Endothelial cell of umbilical vein (primary cell): ENCODE results near the gene NECAB2. TPM values are rescaled to one million over a fixed set of nuclear protein-coding genes. Genes with fewer than 3 reads are reported as not detected.

Source experiments
- BruUV-seq: library from RNA; stranded (reverse); fragments of 400-500 nt; replicated peaks from 2 replicates; lab custom pipeline; 2021; lab: Mats Ljungman, UMichigan
- CTCF ChIA-PET: fragments of 300-600, 350-600 bp; sonication (Branson Sonifier 250); formaldehyde crosslinking; loops from one replicate; lab custom pipeline; 2021; ENCODE audit warnings: antibody characterized with exemption, inconsistent platforms; lab: Charles Lee
- POLR2A ChIA-PET: fragments of 300-600, 350-600 bp; sonication (Branson Sonifier 250); formaldehyde crosslinking; loops from one replicate; lab custom pipeline; 2021; ENCODE audit warnings: antibody characterized with exemption, inconsistent platforms; lab: Charles Lee
- DNase-seq: peaks from one replicate; pipeline ENCODE4 v3.0.0-alpha.2; 2011; ENCODE audit warnings: low read depth, low spot score
- FAIRE-seq: peaks from 2 replicates; lab custom pipeline; 2011; peaks lifted over from hg19 to GRCh38; lab: Jason Lieb, UNC
- H2AFZ ChIP-seq: 2 replicates; pipeline ENCODE4 v1.6.0; 2012; ENCODE audit warnings: low read depth, low read length, control low read depth, inconsistent platforms
- H3K27ac ChIP-seq: 2 replicates; pipeline ENCODE4 v1.5.1; 2011; ENCODE audit warnings: low read depth, mild to moderate bottlenecking, control low read depth, low read length, moderate library complexity; ENCODE audit not compliant: insufficient read depth
- H3K27me3 ChIP-seq, 2 experiments: 2 replicates each; pipeline versions ENCODE4 v1.6.0 to v1.6.1; 2011; ENCODE audit warnings: low read length in 2 of 2, mixed read lengths in 1 of 2; ENCODE audit not compliant: control insufficient read depth in 2 of 2, insufficient read depth in 2 of 2
- H3K36me3 ChIP-seq, 2 experiments: 2 replicates in 1 of 2; 3 replicates in 1 of 2; pipeline ENCODE4 v1.5.1; 2011; ENCODE audit warnings: low read length in 2 of 2, mild to moderate bottlenecking in 1 of 2, moderate library complexity in 1 of 2; ENCODE audit not compliant: control insufficient read depth in 2 of 2, insufficient read depth in 2 of 2; ENCODE audit errors: extremely low read depth in 1 of 2
- H3K4me1 ChIP-seq: 3 replicates; pipeline ENCODE4 v1.5.1; 2011; ENCODE audit warnings: mild to moderate bottlenecking, low read length; ENCODE audit not compliant: control insufficient read depth, insufficient read depth; ENCODE audit errors: extremely low read depth
- H3K4me2 ChIP-seq: 2 replicates; pipeline ENCODE4 v1.6.1; 2011; ENCODE audit warnings: low read length, control low read depth, mixed read lengths; ENCODE audit not compliant: insufficient read depth
- H3K4me3 ChIP-seq, 3 experiments: fragments of 200-600 bp in 1 of 3; sonication (generic), shearing (Covaris generic) in 1 of 3; replicated peaks in 1 of 3; 2 replicates each; pipeline ENCODE4 v1.5.1; 2011 to 2016; ENCODE audit warnings: control low read depth in 3 of 3, low read length in 3 of 3, mild to moderate bottlenecking in 2 of 3, inconsistent platforms in 1 of 3, low read depth in 1 of 3, moderate library complexity in 1 of 3; ENCODE audit not compliant: insufficient read depth in 1 of 3
- H3K79me2 ChIP-seq: 2 replicates; pipeline ENCODE4 v1.6.0; 2012; ENCODE audit warnings: low read length, inconsistent platforms; ENCODE audit not compliant: control insufficient read depth, insufficient read depth
- H3K9ac ChIP-seq: replicated peaks from 2 replicates; pipeline ENCODE3; 2011; ENCODE audit warnings: low read length, control low read depth; ENCODE audit not compliant: insufficient read depth; ENCODE audit errors: extremely low read depth
- H3K9me1 ChIP-seq: replicated peaks from 3 replicates; pipeline ENCODE4 v1.6.0; 2011; ENCODE audit warnings: mild to moderate bottlenecking, low read length; ENCODE audit not compliant: control insufficient read depth, insufficient read depth; ENCODE audit errors: extremely low read depth
- H3K9me3 ChIP-seq: replicated peaks from 2 replicates; pipeline ENCODE4 v1.5.1; 2012; ENCODE audit warnings: low read length, inconsistent platforms; ENCODE audit not compliant: control insufficient read depth, insufficient read depth
- H4K20me1 ChIP-seq: replicated peaks from 2 replicates; pipeline ENCODE3; 2011; ENCODE audit warnings: mild to moderate bottlenecking, low read length; ENCODE audit not compliant: control insufficient read depth, insufficient read depth; ENCODE audit errors: extremely low read depth
- EZH2 ChIP-seq: IDR thresholded peaks from 2 replicates; pipeline ENCODE4 v1.6.1; 2012; ENCODE audit warnings: borderline replicate concordance, low read depth, mild to moderate bottlenecking, moderate library complexity, low read length, inconsistent platforms; ENCODE audit not compliant: severe bottlenecking
- FOS ChIP-seq: IDR thresholded peaks from 2 replicates; pipeline ENCODE4 v1.6.1; 2011; ENCODE audit warnings: mild to moderate bottlenecking, low read length, moderate library complexity, borderline replicate concordance; ENCODE audit not compliant: insufficient read depth
- GATA2 ChIP-seq: IDR thresholded peaks from 2 replicates; pipeline ENCODE4 v1.7.0; 2011; ENCODE audit warnings: low read depth, mild to moderate bottlenecking, moderate library complexity, mixed read lengths, low read length; ENCODE audit not compliant: insufficient read length, insufficient read depth
- JUN ChIP-seq: IDR thresholded peaks from 2 replicates; pipeline ENCODE4 v1.6.1; 2011; ENCODE audit warnings: borderline replicate concordance, low read depth; ENCODE audit not compliant: insufficient read length, insufficient read depth
- MYC ChIP-seq: IDR thresholded peaks from one replicate; pipeline ENCODE4 v1.6.1; 2011; ENCODE audit warnings: mild to moderate bottlenecking, low read depth, low read length
- POLR2A ChIP-seq: IDR thresholded peaks from 2 replicates; pipeline ENCODE4 v1.6.1; 2012; ENCODE audit warnings: low read depth, mild to moderate bottlenecking, control low read depth, low read length
- POLR2AphosphoS5 ChIP-seq: IDR thresholded peaks from 2 replicates; pipeline ENCODE4 v1.6.1; 2012; ENCODE audit warnings: low read depth, mild to moderate bottlenecking, control low read depth, low read length, moderate library complexity; ENCODE audit not compliant: insufficient read depth
- dilution Hi-C: fragments of 300-500 bp; cut with MboI; formaldehyde crosslinking; loops from one replicate; pipeline ENCODE4 v1.15.0; 2019; ENCODE audit warnings: low sequenced_read_pairs; ENCODE audit not compliant: extremely low pct_ligation_motif_present
- intact Hi-C: fragments of 100-400 bp; cut with micrococcal nuclease; formaldehyde crosslinking; loops from one replicate; pipeline ENCODE4 v1.10.0; 2022
- polyA plus RNA-seq, 4 experiments: library from polyadenylated mRNA; depleted of rRNA in 3 of 4; stranded (reverse) in 3 of 4; unstranded in 1 of 4; fragments of >200 nt; gene quantifications; 2 replicates each; pipeline versions ENCODE4 v1.2.1 to v1.2.3, GENCODE V29; 2011 to 2012; ENCODE audit warnings: missing spikeins in 1 of 4
- total RNA-seq: library from RNA; stranded (reverse); gene quantifications from 2 replicates; pipeline ENCODE4 v1.2.3, GENCODE V29; 2021
- TF ChIP-seq, protein P1 (sequence below): IDR thresholded peaks from 2 replicates; pipeline ENCODE4 v1.6.1; 2011; ENCODE audit not compliant: insufficient read depth, insufficient read length
- TF ChIP-seq, protein P2 (sequence below), 2 donors: IDR thresholded peaks; 1 replicate in 1 of 2; 2 replicates in 1 of 2; pipeline ENCODE4 v1.5.1; 2011; ENCODE audit warnings: low read length in 2 of 2, mild to moderate bottlenecking in 2 of 2, moderate library complexity in 2 of 2, control low read depth in 1 of 2, inconsistent platforms in 1 of 2, low read depth in 1 of 2; ENCODE audit not compliant: insufficient read depth in 1 of 2; ENCODE audit errors: extremely low read depth in 1 of 2

NECAB2 gene
- total and polyA plus RNA-seq, 2 donors (not counting 3 experiments of a cell fraction or from before 2014, with no cell fraction given), result 0.26 to 0.31 TPM

DNA sequence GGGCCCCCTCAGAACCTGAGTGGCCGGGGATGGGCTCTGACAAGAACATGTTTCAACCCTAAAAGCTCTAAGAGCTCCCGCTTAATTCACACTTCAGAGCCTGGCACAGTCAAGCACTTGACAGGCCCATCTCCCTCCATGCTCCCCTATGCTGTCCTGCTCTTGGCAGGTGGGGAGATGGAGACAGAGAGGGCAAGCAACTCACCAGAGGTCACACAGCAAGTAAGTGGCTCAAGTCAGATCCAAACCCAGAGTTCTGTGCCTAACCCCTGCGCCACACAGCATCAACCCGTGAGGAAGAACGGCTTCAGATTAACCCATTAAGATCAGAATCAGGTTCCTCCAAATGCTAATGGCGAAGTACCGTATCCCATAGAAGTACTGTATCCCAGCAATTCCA lies 36.4 kb downstream of the NECAB2 start:
- BruUV-seq, result no TSS peak

DNA sequence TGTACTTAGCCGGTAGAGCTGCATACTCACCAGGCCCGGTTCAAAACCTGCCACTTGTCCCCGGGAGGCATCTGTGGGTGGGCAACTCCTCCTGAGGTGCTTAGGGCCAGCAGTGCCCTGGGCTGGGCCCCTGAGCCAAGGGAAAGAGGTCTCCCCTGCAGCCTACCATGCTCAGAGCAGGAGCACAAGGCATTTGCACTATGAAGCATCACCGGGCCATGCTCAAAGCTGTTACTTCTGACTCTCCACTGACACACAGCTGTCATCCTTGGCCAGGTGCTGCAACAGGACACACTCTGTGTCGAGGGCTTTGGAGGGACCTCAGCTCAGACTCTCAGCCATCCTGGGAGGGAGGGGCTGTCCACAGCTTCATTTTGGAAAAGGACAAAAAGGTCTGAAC lies 37.3 kb downstream of the NECAB2 start:
- H3K27ac ChIP-seq, result no peak overlapping the region
- H2AFZ ChIP-seq, result no peak overlapping the region
- intact Hi-C loops, result no loop called here
- H3K9ac ChIP-seq, result no peak overlapping the region
- H3K4me1 ChIP-seq, result no peaks in the 10 kb centered on the region
- H3K79me2 ChIP-seq, result no peaks in the 10 kb centered on the region
- H3K36me3 ChIP-seq, result no peaks in the 10 kb centered on the region
- no peak for TF ChIP-seq EZH2
- TF ChIP-seq, protein P1, sequence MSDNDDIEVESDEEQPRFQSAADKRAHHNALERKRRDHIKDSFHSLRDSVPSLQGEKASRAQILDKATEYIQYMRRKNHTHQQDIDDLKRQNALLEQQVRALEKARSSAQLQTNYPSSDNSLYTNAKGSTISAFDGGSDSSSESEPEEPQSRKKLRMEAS, result no peak
- TF ChIP-seq POLR2AphosphoS5, result no peak
- TF ChIP-seq GATA2, result no peak
- no peak for TF ChIP-seq MYC
- TF ChIP-seq, protein P2, sequence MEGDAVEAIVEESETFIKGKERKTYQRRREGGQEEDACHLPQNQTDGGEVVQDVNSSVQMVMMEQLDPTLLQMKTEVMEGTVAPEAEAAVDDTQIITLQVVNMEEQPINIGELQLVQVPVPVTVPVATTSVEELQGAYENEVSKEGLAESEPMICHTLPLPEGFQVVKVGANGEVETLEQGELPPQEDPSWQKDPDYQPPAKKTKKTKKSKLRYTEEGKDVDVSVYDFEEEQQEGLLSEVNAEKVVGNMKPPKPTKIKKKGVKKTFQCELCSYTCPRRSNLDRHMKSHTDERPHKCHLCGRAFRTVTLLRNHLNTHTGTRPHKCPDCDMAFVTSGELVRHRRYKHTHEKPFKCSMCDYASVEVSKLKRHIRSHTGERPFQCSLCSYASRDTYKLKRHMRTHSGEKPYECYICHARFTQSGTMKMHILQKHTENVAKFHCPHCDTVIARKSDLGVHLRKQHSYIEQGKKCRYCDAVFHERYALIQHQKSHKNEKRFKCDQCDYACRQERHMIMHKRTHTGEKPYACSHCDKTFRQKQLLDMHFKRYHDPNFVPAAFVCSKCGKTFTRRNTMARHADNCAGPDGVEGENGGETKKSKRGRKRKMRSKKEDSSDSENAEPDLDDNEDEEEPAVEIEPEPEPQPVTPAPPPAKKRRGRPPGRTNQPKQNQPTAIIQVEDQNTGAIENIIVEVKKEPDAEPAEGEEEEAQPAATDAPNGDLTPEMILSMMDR (IDR thresholded peaks at IDR 0.05; ENCODE audit: extremely low read depth in 1 of 2, insufficient read depth in 1 of 2, low read depth in 1 of 2, low read length in 2 of 2), result no peak
- no peak for TF ChIP-seq FOS
- TF ChIP-seq POLR2A, result no peak
- TF ChIP-seq JUN, result no peak
- no peak overlapping the region for H3K4me3 ChIP-seq
- ChIA-PET POLR2A (no interaction called here), CTCF (no interaction called here)
- peaks cover 0 to 1% of the 10 kb centered on the region in 2 experiments for H3K27me3 ChIP-seq
- no peaks in the 10 kb centered on the region for H4K20me1 ChIP-seq
- DNase-seq (no peak), FAIRE-seq (no peak)
- BruUV-seq, result no TSS peak
- no peaks in the 10 kb centered on the region for H3K9me1 ChIP-seq
- dilution Hi-C loops, result no loop called here
- no peaks in the 10 kb centered on the region for H3K9me3 ChIP-seq
- H3K4me2 ChIP-seq, result no peak overlapping the region

More for the DNA sequence above, 36.4 kb downstream of the NECAB2 start:
- dilution Hi-C loops, result no loop called here
- Histone ChIP-seq H4K20me1 (no peaks in the 10 kb centered on the region), H3K4me1 (no peaks in the 10 kb centered on the region), H3K9me1 (no peaks in the 10 kb centered on the region), H3K36me3 (no peaks in the 10 kb centered on the region), H2AFZ (no peak overlapping the region), H3K4me2 (no peak overlapping the region), H3K27ac (no peak overlapping the region), H3K9ac (no peak overlapping the region), H3K9me3 (no peaks in the 10 kb centered on the region), H3K27me3 (peaks cover 0 to 1% of the 10 kb centered on the region in 2 experiments), H3K4me3 (no peak overlapping the region), H3K79me2 (no peaks in the 10 kb centered on the region)
- ChIA-PET POLR2A (no interaction called here), CTCF (no interaction called here)
- intact Hi-C loops, result no loop called here
- TF ChIP-seq GATA2 (no peak), MYC (no peak), FOS (no peak), EZH2 (no peak), JUN (no peak), POLR2AphosphoS5 (no peak), POLR2A (no peak)
- TF ChIP-seq, protein P1, result no peak
- DNase-seq (no peak), FAIRE-seq (no peak)
